Sigmoid colon (tissue), 7 donors: ENCODE data around the gene ARF6. TPM values are rescaled to one million over a fixed set of nuclear protein-coding genes. Genes with fewer than 3 reads are reported as not detected.
"Not testable (repeated sequence)": the region's sequence is repeated elsewhere in the genome, so short reads cannot be mapped to it uniquely, and the experiment has no call there.

Experiments used
- DNase-seq: peaks from one replicate; pipeline ENCODE4 v3.0.0-alpha.2; 2019
- H3K27ac ChIP-seq, 4 donors: fragments of 200-600 bp; sonication (generic); one replicate each; pipeline ENCODE4 v1.5.1; 2016 to 2019; ENCODE audit warnings: mild to moderate bottlenecking in 1 of 4
- H3K27me3 ChIP-seq, 3 donors: fragments of 200-600 bp; sonication (generic); one replicate each; pipeline ENCODE4 v1.5.1; 2019; ENCODE audit warnings: mild to moderate bottlenecking in 1 of 3
- H3K36me3 ChIP-seq, 4 donors: fragments of 200-600 bp; sonication (generic); one replicate each; pipeline ENCODE4 v1.5.1; 2016 to 2019
- H3K4me1 ChIP-seq, 4 donors: fragments of 200-600 bp; sonication (generic); one replicate each; pipeline ENCODE4 v1.5.1; 2017 to 2019
- H3K4me3 ChIP-seq, 4 donors: fragments of 200-600 bp; sonication (generic); one replicate each; pipeline ENCODE4 v1.5.1; 2017 to 2019; ENCODE audit warnings: mild to moderate bottlenecking in 2 of 4, moderate library complexity in 1 of 4
- H3K9me3 ChIP-seq, 4 donors: fragments of 200-600 bp in 3 of 4; sonication (generic) in 3 of 4; one replicate each; pipeline versions ENCODE4 v1.5.1 to v1.6.1; 2013 to 2019
- CTCF ChIP-seq, 4 experiments: fragments of 450-650 bp in 3 of 4; fragments of 200-600 bp in 1 of 4; IDR thresholded peaks; one replicate each; pipeline ENCODE4 v1.5.1; 2016 to 2019; ENCODE audit warnings: antibody characterized with exemption in 4 of 4, mild to moderate bottlenecking in 3 of 4, moderate library complexity in 2 of 4
- EP300 ChIP-seq, 4 donors: sonication (generic); formaldehyde crosslinking; IDR thresholded peaks; one replicate each; pipeline ENCODE4 v1.6.1; 2017; ENCODE audit warnings: antibody characterized with exemption in 4 of 4
- POLR2A ChIP-seq, 2 donors: fragments of 450-650 bp; IDR thresholded peaks; one replicate each; pipeline ENCODE4 v1.6.1; 2016; ENCODE audit warnings: antibody characterized with exemption in 2 of 2, mild to moderate bottlenecking in 2 of 2, moderate library complexity in 2 of 2
- POLR2AphosphoS5 ChIP-seq, 4 donors: sonication (generic); formaldehyde crosslinking; IDR thresholded peaks; one replicate each; pipeline ENCODE4 v1.6.1; 2017; ENCODE audit warnings: antibody characterized with exemption in 4 of 4
- WGBS, 2 donors: extraction: QIAGEN DNeasy Blood & Tissue Kit; methylation state at CpG; one replicate each; pipeline ENCODE4 v1.1.7; 2013; 5-methylcytosine and 5-hydroxymethylcytosine counted together
- intact Hi-C: fragments of 100-400 bp; cut with DNase I; formaldehyde crosslinking; loops from one replicate; pipeline ENCODE4 v1.15.1; 2023
- polyA plus RNA-seq, 3 donors: library from polyadenylated mRNA; stranded (reverse); fragments of 200-250 nt; gene quantifications; one replicate each; pipeline ENCODE4 v1.2.3, GENCODE V29; 2013
- total RNA-seq, 4 donors: library from RNA; depleted of rRNA; stranded (reverse); fragments of >200 nt; gene quantifications; one replicate each; pipeline ENCODE4 v1.1.0, GENCODE V29; 2016
- donor health status: healthy with polysubstance abuse.
- donor health status: Bipolar disorder and iron deficiency.
- donor health status: healthy.

Gene ARF6
- total and polyA plus RNA-seq, 7 donors = 33.8 to 117 (median 45.6) TPM

- peak; percentile 90 for DNase-seq
- no peaks in the 10 kb centered on the region for H3K27me3 ChIP-seq
- peak overlapping the region; percentile 60 to 96 (median 88) for H3K4me3 ChIP-seq
- 1% methylated on average over 12 of the region's 12 CpGs for WGBS, 2 donors
- H3K36me3 ChIP-seq = peaks cover 0 to 8% (median 0%) of the 10 kb centered on the region in 4 donors
- H3K4me1 ChIP-seq = peaks cover 0 to 42% (median 38%) of the 10 kb centered on the region in 4 donors
- H3K27ac ChIP-seq = peak overlapping the region; percentile 91 to 100 (median 99)
- TF ChIP-seq CTCF (IDR thresholded peaks at IDR 0.05) (no peak), EP300 (IDR thresholded peaks at IDR 0.05) (no peak), POLR2AphosphoS5 (IDR thresholded peaks at IDR 0.05) (no peak), POLR2A (IDR thresholded peaks at IDR 0.05) (no peak)
- intact Hi-C loops = loop anchor here (1.0 to 5.0 kb wide), 5 partner anchors 24 to 421 kb away; partner anchors contain the start of genes DMAC2L and L2HGDH
- no peaks in the 10 kb centered on the region for H3K9me3 ChIP-seq
Observed at GRCh38 chr14:49892301-49892635, 614 bp upstream of the ARF6 start.

- TF ChIP-seq POLR2A (IDR thresholded peaks at IDR 0.05) (no peak), CTCF (IDR thresholded peaks at IDR 0.05) (no peak), EP300 (IDR thresholded peaks at IDR 0.05) (no peak), POLR2AphosphoS5 (IDR thresholded peaks at IDR 0.05) (no peak)
- Histone ChIP-seq H3K4me1 (peaks cover 0 to 51% (median 50%) of the 10 kb centered on the region in 4 donors), H3K27me3 (no peaks in the 10 kb centered on the region), H3K4me3 (peak overlapping the region; percentile 60 to 96 (median 88)), H3K27ac (peak overlapping the region; percentile 91 to 100 (median 99)), H3K9me3 (no peaks in the 10 kb centered on the region), H3K36me3 (peaks cover 0 to 8% (median 0%) of the 10 kb centered on the region in 4 donors)
- peak; percentile 84 for DNase-seq
- WGBS, 2 donors = 0% methylated on average over 85 of the region's 85 CpGs
- intact Hi-C loops = loop anchor here (2.0 to 5.0 kb wide), 4 partner anchors 107 to 419 kb away; partner anchors contain the start of genes DMAC2L and L2HGDH
Observed at GRCh38 chr14:49893309-49894213, 679 bp downstream of the ARF6 start.

GRCh38 chr14:49894214-49895107 lies 1.6 kb downstream of the ARF6 start:
- H3K4me1 ChIP-seq = peaks cover 0 to 55% (median 55%) of the 10 kb centered on the region in 4 donors
- WGBS, 2 donors = 1 to 5% methylated on average over 8 of the region's 8 CpGs
- intact Hi-C loops = loop anchor here (5.0 kb wide), 1 partner anchor 128 kb away; no protein-coding TSS in a partner anchor

GRCh38 chr14:49895480-49895879 lies 2.6 kb downstream of the ARF6 start:
- peak overlapping the region in 3 of 4 donors; percentile 60 to 96 (median 80) for H3K4me3 ChIP-seq
- H3K36me3 ChIP-seq = peaks cover 0 to 8% (median 0%) of the 10 kb centered on the region in 4 donors
- peaks cover 0 to 55% (median 55%) of the 10 kb centered on the region in 4 donors for H3K4me1 ChIP-seq
- no peak for DNase-seq
- TF ChIP-seq CTCF (IDR thresholded peaks at IDR 0.05) (no peak), POLR2A (IDR thresholded peaks at IDR 0.05) (no peak), POLR2AphosphoS5 (IDR thresholded peaks at IDR 0.05) (no peak), EP300 (IDR thresholded peaks at IDR 0.05) (no peak)
- intact Hi-C loops = no loop called here
- WGBS, 2 donors = 7 to 21% methylated on average over 4 of the region's 4 CpGs
- no peaks in the 10 kb centered on the region for H3K9me3 ChIP-seq
- peak overlapping the region; percentile 16 to 100 (median 73) for H3K27ac ChIP-seq
- no peaks in the 10 kb centered on the region for H3K27me3 ChIP-seq

More at GRCh38 chr14:49894214-49895107, 1.6 kb downstream of the ARF6 start:
- Histone ChIP-seq H3K4me3 (peak overlapping the region; percentile 60 to 96 (median 88)), H3K27ac (peak overlapping the region; percentile 91 to 100 (median 99))
- H3K36me3 ChIP-seq, DNase-seq, H3K27me3 ChIP-seq, H3K9me3 ChIP-seq: not testable (repeated sequence)

GRCh38 chr14:49896272-49896671 lies 3.4 kb downstream of the ARF6 start:
- H3K27me3 ChIP-seq, intact Hi-C loops, H3K36me3 ChIP-seq, DNase-seq, H3K9me3 ChIP-seq: not testable (repeated sequence)
- Histone ChIP-seq H3K4me3 (peak overlapping the region in 3 of 4 donors; percentile 60 to 96 (median 80)), H3K4me1 (peaks cover 0 to 55% (median 55%) of the 10 kb centered on the region in 4 donors), H3K27ac (peak overlapping the region; percentile 16 to 100 (median 73))
